GM23338 (cell line): ENCODE measurements around the gene SMCO3. TPM values are rescaled to one million over a fixed set of nuclear protein-coding genes. Genes with fewer than 3 reads are reported as not detected.

Experiments used
- ATAC-seq: fragments of 200-7000 bp; cut with Tn5 transposase; 3 replicates; pipeline ENCODE4 v1.9.1; 2020
- DNase-seq: peaks from one replicate; pipeline ENCODE4 v3.0.0-alpha.2; 2015; ENCODE audit warnings: low spot score
- H2AFZ ChIP-seq: fragments of 200-600 bp; sonication (generic); 2 replicates; pipeline ENCODE4 v1.8.0; 2016; ENCODE audit warnings: antibody characterized with exemption, mild to moderate bottlenecking, moderate library complexity
- H3F3A ChIP-seq: fragments of 200-600 bp; sonication (generic); replicated peaks from 2 replicates; pipeline ENCODE4 v1.8.0; 2017; ENCODE audit warnings: antibody characterized with exemption, mixed run types, low read depth
- H3K27ac ChIP-seq: fragments of 200-600 bp; sonication (generic); 2 replicates; pipeline ENCODE4 v1.6.1; 2016; ENCODE audit warnings: low read depth
- H3K27me3 ChIP-seq: fragments of 200-600 bp; sonication (generic); 2 replicates; pipeline ENCODE4 v1.8.0; 2016; ENCODE audit warnings: mild to moderate bottlenecking, mixed run types, moderate library complexity; ENCODE audit not compliant: insufficient read depth
- H3K36me3 ChIP-seq: fragments of 200-600 bp; sonication (generic); 2 replicates; pipeline ENCODE4 v1.8.0; 2016; ENCODE audit warnings: mild to moderate bottlenecking; ENCODE audit not compliant: insufficient read depth
- H3K4me1 ChIP-seq: fragments of 200-600 bp; sonication (generic); 2 replicates; pipeline ENCODE4 v1.8.0; 2016; ENCODE audit warnings: mild to moderate bottlenecking, moderate library complexity; ENCODE audit not compliant: insufficient read depth
- H3K4me2 ChIP-seq: fragments of 200-600 bp; sonication (generic); 2 replicates; pipeline ENCODE4 v1.7.1; 2017; ENCODE audit warnings: mixed run types
- H3K4me3 ChIP-seq: fragments of 200-600 bp; sonication (generic); 2 replicates; pipeline ENCODE4 v1.6.1; 2016; ENCODE audit warnings: mixed run types
- H3K79me2 ChIP-seq: fragments of 200-600 bp; sonication (generic); replicated peaks from 2 replicates; pipeline ENCODE4 v1.8.0; 2017; ENCODE audit warnings: mild to moderate bottlenecking; ENCODE audit not compliant: insufficient read depth
- H3K9me2 ChIP-seq: fragments of 200-600 bp; sonication (generic); 2 replicates; pipeline ENCODE4 v1.8.0; 2017; ENCODE audit not compliant: insufficient read depth
- H4K20me1 ChIP-seq: fragments of 200-600 bp; sonication (generic); replicated peaks from 2 replicates; pipeline ENCODE4 v1.8.0; 2017; ENCODE audit warnings: mild to moderate bottlenecking; ENCODE audit not compliant: insufficient read depth
- H3K27ac Mint-ChIP-seq: 2 replicates; pipeline ENCODE4 v1.8.0; 2020; ENCODE audit warnings: inconsistent platforms, mild to moderate bottlenecking, moderate library complexity, mixed read lengths
- H3K27me3 Mint-ChIP-seq: 3 replicates; pipeline ENCODE4 v1.8.0; 2022; ENCODE audit warnings: low read depth, mild to moderate bottlenecking, moderate library complexity, mixed read lengths, inconsistent platforms; ENCODE audit not compliant: insufficient read depth, poor library complexity
- H3K36me3 Mint-ChIP-seq: 3 replicates; pipeline ENCODE4 v1.8.0; 2021; ENCODE audit warnings: low read depth, mild to moderate bottlenecking, inconsistent platforms, moderate library complexity, mixed read lengths
- H3K4me1 Mint-ChIP-seq: 3 replicates; pipeline ENCODE4 v1.8.0; 2020; ENCODE audit warnings: mild to moderate bottlenecking, inconsistent platforms, mixed read lengths
- H3K4me3 Mint-ChIP-seq: 3 replicates; pipeline ENCODE4 v1.8.0; 2021; ENCODE audit warnings: moderate library complexity, mild to moderate bottlenecking, inconsistent platforms, mixed read lengths
- H3K9me3 Mint-ChIP-seq: 3 replicates; pipeline ENCODE4 v1.8.0; 2020; ENCODE audit warnings: moderate library complexity, mild to moderate bottlenecking, inconsistent platforms, mixed read lengths
- CTCF ChIP-seq, 2 experiments: fragments of 200-600 bp in 1 of 2; sonication (generic) in 1 of 2; conservative IDR thresholded peaks; 2 replicates each; pipeline versions ENCODE4 v1.5.1 to v1.6.1; 2016 to 2017; ENCODE audit warnings: antibody characterized with exemption in 2 of 2, low read depth in 2 of 2, mild to moderate bottlenecking in 2 of 2, moderate library complexity in 1 of 2
- ETS1 ChIP-seq: IDR thresholded peaks from 2 replicates; pipeline ENCODE4 v1.6.1; 2016; ENCODE audit warnings: antibody characterized with exemption
- EZH2 ChIP-seq: fragments of 200-600 bp; sonication (generic); IDR thresholded peaks from one replicate; pipeline ENCODE4 v1.8.0; 2017; ENCODE audit warnings: antibody characterized with exemption, mild to moderate bottlenecking, low read depth; ENCODE audit not compliant: unreplicated experiment
- EZH2phosphoT487 ChIP-seq: fragments of 200-600 bp; sonication (generic); IDR thresholded peaks from one replicate; pipeline ENCODE4 v1.8.1; 2018; ENCODE audit warnings: antibody characterized with exemption; ENCODE audit not compliant: unreplicated experiment
- JUNB ChIP-seq: IDR thresholded peaks from one replicate; pipeline ENCODE4 v1.6.1; 2016; ENCODE audit warnings: antibody characterized with exemption; ENCODE audit not compliant: unreplicated experiment
- NANOG ChIP-seq: IDR thresholded peaks from 2 replicates; pipeline ENCODE4 v1.6.1; 2016; ENCODE audit warnings: antibody characterized with exemption, borderline replicate concordance
- POLR2AphosphoS5 ChIP-seq: IDR thresholded peaks from 2 replicates; pipeline ENCODE4 v1.6.1; 2016; ENCODE audit warnings: antibody characterized with exemption, low read depth
- REST ChIP-seq: IDR thresholded peaks from one replicate; pipeline ENCODE4 v1.6.1; 2018; ENCODE audit warnings: antibody characterized with exemption; ENCODE audit not compliant: unreplicated experiment
- STAT1 ChIP-seq: IDR thresholded peaks from one replicate; pipeline ENCODE4 v1.6.1; 2016; ENCODE audit warnings: antibody characterized with exemption; ENCODE audit not compliant: unreplicated experiment
- ZNF331 ChIP-seq: fragments of 250-450 bp; sonication (Bioruptor Pico); IDR thresholded peaks from 2 replicates; pipeline ENCODE4 v1.5.0; 2020; ENCODE audit warnings: low read depth, mild to moderate bottlenecking, moderate library complexity
- ZNF462 ChIP-seq: fragments of 250-450 bp; sonication (Bioruptor Pico); IDR thresholded peaks from 2 replicates; pipeline ENCODE4 v1.5.0; 2020; ENCODE audit warnings: mild to moderate bottlenecking, moderate library complexity
- polyA plus RNA-seq: library from polyadenylated mRNA; unstranded; fragments of >200 nt; fragmentation: Nextera tagmentation; extraction: Ambion mirVana; gene quantifications from 2 replicates; pipeline ENCODE4 v1.2.1, GENCODE V29; 2016
- total RNA-seq: library from RNA; depleted of rRNA; stranded (reverse); fragments of >200 nt; shearing (Covaris generic); gene quantifications from 2 replicates; pipeline ENCODE4 v1.2.3, GENCODE V29; 2014

SMCO3 gene
- total and polyA plus RNA-seq, 2 experiments from 2014 or later: 0.13 TPM; not detected in 1

GRCh38 chr12:14826491-14826890 lies 12.5 kb upstream of the SMCO3 start (continued):
- TF ChIP-seq ZNF462 (CRISPR knock-in tag): no peak
- no peak for TF ChIP-seq EZH2phosphoT487
- no peak for TF ChIP-seq EZH2
- TF ChIP-seq JUNB: no peak
- TF ChIP-seq ETS1: no peak
- no peak for TF ChIP-seq NANOG
- TF ChIP-seq POLR2AphosphoS5: no peak

- no peaks in the 10 kb centered on the region for H3K27me3 ChIP-seq
- peaks cover 11% of the 10 kb centered on the region for H3K4me1 Mint-ChIP-seq
- no peaks in the 10 kb centered on the region for H3K36me3 Mint-ChIP-seq
- H3K4me1 ChIP-seq: peaks cover 6% of the 10 kb centered on the region; the same call in 1 of the 2 replicates
- no peak overlapping the region for H3K27ac Mint-ChIP-seq
- H3K9me3 Mint-ChIP-seq: no peaks in the 10 kb centered on the region
- H3K79me2 ChIP-seq: no peaks in the 10 kb centered on the region
- H3F3A ChIP-seq: no peaks in the 10 kb centered on the region
- no peaks in the 10 kb centered on the region for H3K27me3 Mint-ChIP-seq
- no peaks in the 10 kb centered on the region for H3K9me2 ChIP-seq
- H2AFZ ChIP-seq: no peak overlapping the region
- H3K4me2 ChIP-seq: no peak overlapping the region
- no peak for DNase-seq
- no peak for ATAC-seq
- H3K4me3 Mint-ChIP-seq: no peak overlapping the region
- no peaks in the 10 kb centered on the region for H3K36me3 ChIP-seq
- H4K20me1 ChIP-seq: no peaks in the 10 kb centered on the region
- no peak overlapping the region for H3K27ac ChIP-seq
- no peak overlapping the region for H3K4me3 ChIP-seq
- TF ChIP-seq REST (no peak), EZH2phosphoT487 (no peak), ETS1 (no peak), STAT1 (no peak), CTCF (conservative IDR thresholded peaks at IDR 0.05; ENCODE audit: low read depth in 2 of 2) (no peak), JUNB (no peak), NANOG (no peak), ZNF331 (CRISPR knock-in tag) (no peak), EZH2 (no peak)
These were observed 11.3 kb upstream of the SMCO3 start for GRCh38 chr12:14825256-14825655.
